Fibroblast of the aortic adventitia (primary cell): Measurements from ENCODE around the gene MAGED2. TPM values are rescaled to one million over a fixed set of nuclear protein-coding genes. Genes with fewer than 3 reads are reported as not detected.
A peak's percentile ranks its signal among the peaks of the same experiment; 100 is the strongest.

Source experiments
- DNase-seq: peaks from one replicate; pipeline ENCODE4 v3.0.0-alpha.2; 2010; ENCODE audit warnings: low read depth
- H3K4me3 ChIP-seq: 2 replicates; pipeline ENCODE4 v1.5.1; 2011; ENCODE audit warnings: low read depth, mild to moderate bottlenecking, control low read depth, low read length, moderate library complexity
- CTCF ChIP-seq: IDR thresholded peaks from 2 replicates; pipeline ENCODE4 v1.5.1; 2011; ENCODE audit warnings: mild to moderate bottlenecking, low read length, control low read depth, inconsistent platforms; ENCODE audit not compliant: insufficient read depth
- total RNA-seq: library from RNA; depleted of rRNA; stranded (reverse); fragments of >200 nt; gene quantifications from 2 replicates; pipeline ENCODE4 v1.2.3, GENCODE V29; 2012; ENCODE audit warnings: low replicate concordance

The MAGED2 gene
- total RNA-seq, 1 donor: 163 TPM

- TF ChIP-seq CTCF: no peak
Observed at GRCh38 chrX:54808109-54808604, 612 bp downstream of the MAGED2 start.

GRCh38 chrX:54808605-54809483, 1.3 kb downstream of the MAGED2 start:
- no peak for TF ChIP-seq CTCF
- DNase-seq: peak; percentile 98
- peak overlapping the region; percentile 80 for H3K4me3 ChIP-seq

More at GRCh38 chrX:54808109-54808604, 612 bp downstream of the MAGED2 start:
- peak overlapping the region; percentile 77 for H3K4me3 ChIP-seq
- no peak for DNase-seq

- TF ChIP-seq CTCF: no peak
- no peak for DNase-seq
- H3K4me3 ChIP-seq: peak overlapping the region; percentile 80
Observed at GRCh38 chrX:54810532-54810931, 3.0 kb downstream of the MAGED2 start.

- no peak overlapping the region for H3K4me3 ChIP-seq
- no peak for TF ChIP-seq CTCF
- DNase-seq: no peak
Observed at GRCh38 chrX:54811301-54811885, 3.8 kb downstream of the MAGED2 start.

GRCh38 chrX:54812306-54812705, 4.8 kb downstream of the MAGED2 start:
- DNase-seq: no peak
- no peak for TF ChIP-seq CTCF
- H3K4me3 ChIP-seq: no peak overlapping the region

GRCh38 chrX:54817220-54817820, 9.8 kb downstream of the MAGED2 start:
- H3K4me3 ChIP-seq: no peak overlapping the region
- TF ChIP-seq CTCF: no peak
- peak; percentile 4 for DNase-seq
